HG02943 (cell line): ENCODE data around the gene HLCS.
"Not testable (repeated sequence)": the region's sequence is repeated elsewhere in the genome, so short reads cannot be mapped to it uniquely, and the experiment has no call there.

Experiments
- ATAC-seq: cut with Tn5 transposase; IDR thresholded peaks from one replicate; pipeline ENCODE4 v1.9.1; 2021; ENCODE audit warnings: mild to moderate bottlenecking, low read depth, moderate library complexity; ENCODE audit not compliant: unreplicated experiment

HLCS gene

GRCh38 chr21:36960676-36961284, 5.7 kb downstream of the HLCS start:
- no peak for ATAC-seq

GRCh38 chr21:36959020-36959835, 7.2 kb downstream of the HLCS start:
- no peak for ATAC-seq

- ATAC-seq = no peak
Measured at GRCh38 chr21:36955783-36956182, 10.7 kb downstream of the HLCS start.

- not testable (repeated sequence) for ATAC-seq
Measured at GRCh38 chr21:36952331-36952730, 14.1 kb downstream of the HLCS start.

- no peak for ATAC-seq
Measured at GRCh38 chr21:36949171-36950141, 17.0 kb downstream of the HLCS start.

- no peak for ATAC-seq
Measured at GRCh38 chr21:36948686-36949085, 17.8 kb downstream of the HLCS start.

- no peak for ATAC-seq
Measured at GRCh38 chr21:36946949-36947356, 19.5 kb downstream of the HLCS start.

- no peak for ATAC-seq
Measured at GRCh38 chr21:36945496-36946138, 20.9 kb downstream of the HLCS start.

GRCh38 chr21:36936361-36937135, 29.9 kb downstream of the HLCS start:
- no peak for ATAC-seq

- ATAC-seq = no peak
Measured at GRCh38 chr21:36934864-36935420, 31.5 kb downstream of the HLCS start.

GRCh38 chr21:36932161-36932816, 34.2 kb downstream of the HLCS start:
- no peak for ATAC-seq

GRCh38 chr21:36929622-36930021, 36.8 kb downstream of the HLCS start:
- no peak for ATAC-seq

GRCh38 chr21:36928960-36929359, 37.5 kb downstream of the HLCS start:
- ATAC-seq = no peak

- no peak for ATAC-seq
Measured at GRCh38 chr21:36927719-36928117, 38.8 kb downstream of the HLCS start.

- no peak for ATAC-seq
Measured at GRCh38 chr21:36926989-36927718, 39.3 kb downstream of the HLCS start.

- ATAC-seq = no peak
Measured at GRCh38 chr21:36923270-36923669, 43.2 kb downstream of the HLCS start.

GRCh38 chr21:36922861-36923260, 43.6 kb downstream of the HLCS start:
- no peak for ATAC-seq

GRCh38 chr21:36918291-36918690, 48.2 kb downstream of the HLCS start:
- ATAC-seq = no peak
